Measurements from ENCODE around the gene SAP25.
A peak's percentile ranks its signal among the peaks of the same experiment; 100 is the strongest.

The SAP25 gene

GRCh38 chr7:100573691-100574361 is at the start of gene SAP25:
SAP25 (minus strand) TSS chr7:100573900; CDS start chr7:100573742, 158 bp downstream.
- DNase-seq = no peak

DNA sequence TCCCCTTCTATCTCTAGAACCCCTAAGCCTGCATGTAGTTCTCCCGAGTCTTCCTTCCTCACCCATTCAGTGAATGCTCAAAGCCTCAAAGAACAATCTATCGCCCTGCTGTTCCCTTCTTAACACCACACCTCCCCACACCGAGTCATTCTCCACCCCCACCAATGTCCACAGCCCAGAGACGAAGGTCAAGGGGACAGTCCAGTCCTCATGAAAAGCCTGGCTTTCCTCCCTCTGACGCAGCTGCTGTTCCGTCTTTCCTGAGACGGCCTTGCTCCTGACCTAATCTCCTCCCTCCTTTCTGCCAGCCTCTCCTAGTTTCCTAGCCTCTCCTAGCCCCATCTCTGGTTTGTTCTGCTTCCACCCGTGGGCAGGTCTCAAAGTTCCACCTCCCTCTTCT is 47.9 kb upstream of the SAP25 start:
- no peak for DNase-seq

DNA sequence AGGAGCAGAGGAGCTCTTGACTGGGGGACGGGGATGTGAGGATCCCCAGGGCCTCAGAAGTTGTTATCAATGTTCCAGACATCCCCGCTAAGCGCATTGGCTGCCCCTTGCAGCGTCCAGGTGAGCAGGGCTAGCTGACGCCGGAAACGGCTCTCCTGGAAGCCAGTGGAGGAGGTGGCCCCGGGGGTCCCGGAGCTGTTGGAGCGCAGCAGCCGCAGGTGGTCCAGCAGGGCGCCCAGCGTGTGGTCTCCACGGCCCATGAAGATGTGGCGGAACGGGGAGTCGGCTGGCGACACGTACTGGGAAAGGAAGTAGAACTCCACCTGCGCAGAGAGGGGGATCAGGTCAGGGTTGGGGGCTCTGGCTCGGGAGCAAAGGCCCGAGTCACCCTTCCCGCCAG is 47.1 kb upstream of the SAP25 start:
- no peak for DNase-seq

- DNase-seq = no peak
Measured at GRCh38 chr7:100620239-100620638, 46.5 kb upstream of the SAP25 start.

DNA sequence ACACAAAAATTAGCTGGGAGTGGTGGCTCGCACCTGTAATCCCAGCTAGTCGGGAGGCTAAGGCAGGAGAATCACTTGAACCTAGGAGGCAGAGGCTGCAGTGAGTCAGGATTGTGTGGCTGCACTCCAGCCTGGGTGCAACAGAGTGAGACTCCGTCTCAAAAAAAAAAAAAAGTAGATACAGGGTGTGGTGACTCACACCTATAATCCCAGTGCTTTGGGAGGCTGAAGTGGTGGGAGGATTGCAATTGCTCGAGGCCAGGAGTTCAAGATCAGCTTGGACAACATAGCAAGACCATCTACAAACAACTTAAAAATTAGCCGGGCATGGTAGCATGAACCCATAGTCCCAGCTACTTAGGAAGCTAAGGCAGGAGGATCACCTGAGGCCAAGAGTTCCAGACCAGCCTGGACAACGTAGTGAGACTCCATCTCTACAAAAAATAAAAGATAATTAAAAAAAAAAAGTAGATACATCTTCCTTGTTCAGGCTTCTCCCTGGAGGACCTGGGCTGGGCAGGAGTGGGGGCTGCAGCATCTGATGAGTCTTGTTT is 40.7 kb upstream of the SAP25 start:
- no peak for DNase-seq

DNA sequence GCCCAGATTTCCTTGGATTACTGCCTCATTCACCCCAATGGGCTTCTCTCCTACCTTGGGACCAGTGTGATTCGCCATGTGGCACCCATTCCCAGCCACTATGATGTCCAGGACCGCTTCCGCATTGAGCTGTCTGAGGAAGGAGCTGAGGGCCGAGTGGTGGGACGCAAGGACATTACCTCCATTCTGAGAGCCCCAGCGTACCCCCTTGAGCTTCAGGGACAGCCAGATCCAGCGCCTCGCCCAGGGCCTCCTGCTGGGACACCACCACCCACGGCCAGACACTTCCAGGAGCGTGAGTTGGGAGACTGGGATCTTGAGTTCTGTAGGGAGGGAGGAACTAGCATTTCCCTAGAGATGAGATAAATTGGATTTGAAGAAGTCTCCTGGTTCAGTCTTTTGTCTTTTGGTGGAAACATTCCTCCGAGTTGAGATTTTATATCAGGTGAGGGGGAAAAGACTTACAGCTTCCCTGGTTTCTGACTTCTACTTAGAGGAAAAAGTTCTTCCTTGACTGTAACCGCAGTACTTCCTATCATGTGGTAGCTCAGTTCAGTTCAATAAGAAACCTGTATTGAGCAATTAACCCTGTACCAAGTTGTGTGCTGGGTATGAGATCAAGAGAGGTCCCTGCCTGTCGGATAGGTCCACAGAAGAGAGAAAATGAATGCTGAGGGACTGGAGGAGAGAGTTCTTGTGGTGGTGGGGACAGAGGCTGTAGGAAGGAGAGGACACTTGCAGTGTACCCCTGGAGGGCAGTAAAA is 39.9 kb upstream of the SAP25 start:
- DNase-seq = no peak

DNA sequence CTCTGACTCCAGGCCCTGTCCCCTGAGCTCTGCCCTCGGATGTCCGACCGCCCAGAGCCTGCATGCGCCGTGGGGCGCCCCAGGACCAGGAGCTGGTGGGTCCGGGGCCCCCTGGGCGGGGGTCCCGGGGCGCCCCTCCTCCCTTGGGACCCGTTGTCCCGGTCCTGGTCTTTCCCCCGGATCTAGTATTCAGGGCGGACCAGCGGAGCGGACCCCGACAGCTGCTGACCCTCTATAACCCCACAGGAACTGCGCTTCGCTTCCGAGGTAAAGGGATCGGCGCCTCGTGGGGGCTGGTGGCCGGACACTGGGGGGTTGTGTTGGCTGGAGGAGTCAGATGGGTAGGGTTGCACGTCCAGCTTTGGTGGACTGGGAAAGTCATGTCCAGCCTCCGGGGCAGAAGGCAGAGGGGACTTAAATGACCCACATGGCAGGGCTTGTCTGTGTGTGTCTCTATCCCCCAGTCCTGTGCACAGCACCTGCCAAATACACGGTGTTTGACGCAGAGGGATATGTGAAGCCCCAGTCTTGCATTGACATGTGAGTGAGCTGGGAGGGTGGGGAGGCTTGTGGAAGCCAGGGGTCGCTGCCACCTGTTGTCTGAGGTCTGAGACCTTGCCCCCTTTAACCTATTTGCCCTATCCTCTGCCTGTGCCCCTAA is 39.2 kb upstream of the SAP25 start:
- peak; percentile 15 for DNase-seq

GRCh38 chr7:100611983-100612729 is 38.5 kb upstream of the SAP25 start, which contains the start of gene MOSPD3:
MOSPD3 (plus strand) TSS chr7:100612540; CDS start chr7:100612792, 252 bp downstream.
- peak; percentile 98 for DNase-seq

DNA sequence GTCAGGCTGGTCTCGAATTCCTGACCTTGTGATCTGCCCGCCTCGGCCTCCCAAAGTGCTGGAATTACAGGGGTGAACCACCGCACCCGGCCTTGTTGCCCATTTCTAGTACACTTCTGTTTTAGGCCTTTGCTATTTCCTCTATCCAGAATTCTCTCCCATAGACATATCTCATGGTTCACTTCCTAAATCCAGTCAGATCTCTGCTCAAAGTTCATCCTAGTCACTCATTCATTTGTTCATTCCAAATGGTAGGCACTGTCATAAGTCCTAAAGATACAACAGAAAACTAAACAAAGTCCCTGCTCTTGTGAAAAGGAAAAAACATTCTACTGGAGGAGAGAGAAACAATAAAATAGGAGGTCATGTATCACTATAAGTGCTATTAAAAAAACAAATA is 36.3 kb upstream of the SAP25 start:
- DNase-seq = no peak

GRCh38 chr7:100607111-100607510 is 33.4 kb upstream of the SAP25 start:
- DNase-seq = no peak

GRCh38 chr7:100606313-100606712 is 32.6 kb upstream of the SAP25 start:
- DNase-seq = no peak

GRCh38 chr7:100604976-100605911 is 31.5 kb upstream of the SAP25 start:
- DNase-seq = peak; percentile 38

GRCh38 chr7:100604028-100604975 is 30.6 kb upstream of the SAP25 start:
- DNase-seq = peak; percentile 86

- DNase-seq = no peak
Measured at GRCh38 chr7:100603726-100604027, 30.0 kb upstream of the SAP25 start.

DNA sequence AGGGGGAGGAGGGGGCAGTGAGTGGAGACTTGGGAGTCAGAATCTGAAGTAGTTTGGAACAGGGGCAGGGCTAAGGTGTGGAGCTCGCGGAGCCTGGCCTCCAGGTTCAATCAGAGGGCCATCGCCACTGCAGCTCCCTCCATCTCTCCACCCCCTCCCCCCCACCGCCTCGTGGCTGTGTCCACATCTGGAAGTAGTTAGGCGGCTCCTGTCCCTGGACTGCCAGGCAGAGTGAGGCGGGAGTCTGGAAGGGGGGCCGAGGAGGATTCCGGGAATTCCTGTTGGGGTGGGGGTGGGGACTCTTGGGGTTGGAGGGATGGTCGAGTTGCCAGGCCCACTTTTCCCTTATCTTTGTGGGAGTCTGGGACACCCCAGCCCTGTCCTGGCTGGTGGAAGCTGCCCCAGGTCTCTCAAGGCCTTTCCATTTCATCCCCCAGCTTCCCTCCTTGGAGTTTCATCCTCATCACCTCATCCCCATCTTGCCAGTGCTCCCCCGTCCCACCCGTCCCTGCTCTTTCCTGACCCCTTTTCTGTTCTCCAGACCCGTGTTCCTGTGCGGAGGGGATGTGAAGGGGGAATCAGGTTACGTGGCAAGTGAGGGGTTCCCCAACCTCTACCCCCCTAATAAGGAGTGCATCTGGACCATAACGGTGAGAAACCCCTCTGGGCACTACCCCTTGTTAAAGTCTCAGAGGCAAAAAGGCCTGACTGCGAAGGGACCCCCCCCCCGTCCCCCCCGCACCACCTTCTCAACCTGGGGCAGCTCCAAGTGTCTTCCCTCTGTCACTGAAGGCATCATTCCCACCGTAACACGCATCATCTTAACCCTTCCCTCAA is 29.4 kb upstream of the SAP25 start:
- DNase-seq = no peak

GRCh38 chr7:100600730-100601038 is 27.0 kb upstream of the SAP25 start:
- DNase-seq = no peak

DNA sequence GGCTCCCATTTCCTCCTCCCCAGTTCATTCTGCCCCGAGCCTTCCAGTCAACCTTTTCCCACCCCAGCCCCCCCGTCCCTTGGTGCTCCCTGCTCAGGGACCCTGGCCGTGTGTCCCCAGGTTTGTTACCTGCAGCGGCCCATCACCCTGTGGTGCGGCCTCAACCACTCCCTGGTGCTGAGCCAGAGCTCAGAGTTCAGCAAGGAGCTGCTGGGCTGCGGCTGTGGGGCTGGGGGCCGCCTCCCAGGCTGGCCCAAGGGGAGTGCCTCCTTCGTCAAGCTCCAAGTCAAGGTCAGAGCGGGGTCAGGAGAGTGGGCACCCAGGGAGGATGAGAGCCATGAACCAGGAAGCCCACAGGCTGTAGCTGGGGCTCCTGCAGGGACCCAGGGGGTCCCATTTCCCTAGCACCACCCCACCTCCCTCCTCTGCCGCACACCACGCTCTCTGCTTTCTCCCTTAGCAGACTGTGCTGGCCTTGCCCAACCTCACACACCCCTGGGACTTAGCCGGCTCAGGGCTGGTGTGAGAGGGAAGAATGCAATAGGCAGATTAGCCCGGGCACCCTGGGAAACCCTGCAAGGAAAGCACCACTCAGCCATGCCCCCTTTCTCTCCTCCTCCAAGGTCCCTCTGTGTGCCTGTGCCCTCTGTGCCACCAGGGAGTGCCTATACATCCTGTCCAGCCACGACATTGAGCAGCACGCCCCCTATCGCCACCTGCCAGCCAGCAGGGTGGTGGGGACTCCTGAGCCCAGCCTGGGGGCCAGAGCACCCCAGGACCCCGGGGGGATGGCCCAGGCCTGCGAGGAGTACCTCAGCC is 26.4 kb upstream of the SAP25 start:
- no peak for DNase-seq

GRCh38 chr7:100598425-100598824 is 24.7 kb upstream of the SAP25 start:
- DNase-seq = no peak

DNA sequence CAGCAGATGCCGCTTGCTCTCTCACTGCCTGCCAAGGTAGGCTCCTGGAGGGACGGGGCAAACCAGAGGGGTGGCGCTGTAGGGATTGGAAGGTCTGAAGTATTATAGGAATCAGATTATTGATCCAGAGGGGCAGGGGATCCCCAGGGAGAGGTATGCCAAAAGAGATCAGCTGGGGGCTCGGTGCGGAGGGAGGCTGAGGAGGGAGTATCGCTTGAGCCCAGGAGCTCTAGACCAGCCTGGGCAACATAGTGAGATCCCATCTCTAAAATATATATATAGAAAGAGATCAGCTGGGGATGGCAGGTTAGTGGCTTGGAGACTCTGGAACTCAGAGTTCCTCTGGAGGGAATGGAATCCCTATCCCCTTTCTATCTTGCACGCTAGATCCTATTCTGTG is 21.5 kb upstream of the SAP25 start:
- no peak for DNase-seq

Measured in CD4-positive, alpha-beta T cell treated with Interleukin-21 for 1 hour (primary cell).